ENCODE data around the gene FAM114A2.

Gene FAM114A2

DNA sequence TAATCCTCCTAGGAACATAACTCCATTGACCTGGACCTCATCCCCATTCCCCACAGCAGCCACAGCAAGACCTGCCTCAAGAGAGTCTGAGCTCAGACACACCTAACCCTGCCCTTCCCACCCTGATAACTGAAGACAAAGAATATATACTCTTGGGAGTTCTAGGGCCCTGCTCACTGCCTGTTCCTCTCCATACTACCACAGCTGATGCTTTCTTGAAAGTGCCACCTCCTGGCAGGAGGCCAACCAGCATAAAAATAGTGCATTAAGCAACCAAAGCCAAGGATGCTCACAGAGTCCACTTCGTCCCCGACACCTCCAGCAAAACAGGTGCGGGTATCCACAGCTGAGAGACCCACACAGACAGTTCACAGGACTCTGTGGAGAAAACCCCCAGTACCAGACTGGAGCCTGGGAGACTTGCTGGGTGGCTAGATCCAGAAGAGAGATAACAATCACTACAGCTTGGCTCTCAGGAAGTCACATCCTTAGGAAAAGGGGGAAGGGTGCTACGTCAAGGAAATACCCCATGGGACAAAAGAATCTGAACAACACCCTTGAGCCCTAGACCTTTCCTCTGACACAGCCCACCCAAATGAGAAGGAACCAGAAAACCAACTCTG, 23.5 kb downstream of the FAM114A2 start:
- DNase-seq (ENCODE audit: low spot score): no peak
- in situ Hi-C loops (cut with MboI; ENCODE audit: low pct_unique_long_range_greater_than_20kb, low sequenced_read_pairs, unreplicated experiment): no loop called here
- TF ChIP-seq, protein P1, sequence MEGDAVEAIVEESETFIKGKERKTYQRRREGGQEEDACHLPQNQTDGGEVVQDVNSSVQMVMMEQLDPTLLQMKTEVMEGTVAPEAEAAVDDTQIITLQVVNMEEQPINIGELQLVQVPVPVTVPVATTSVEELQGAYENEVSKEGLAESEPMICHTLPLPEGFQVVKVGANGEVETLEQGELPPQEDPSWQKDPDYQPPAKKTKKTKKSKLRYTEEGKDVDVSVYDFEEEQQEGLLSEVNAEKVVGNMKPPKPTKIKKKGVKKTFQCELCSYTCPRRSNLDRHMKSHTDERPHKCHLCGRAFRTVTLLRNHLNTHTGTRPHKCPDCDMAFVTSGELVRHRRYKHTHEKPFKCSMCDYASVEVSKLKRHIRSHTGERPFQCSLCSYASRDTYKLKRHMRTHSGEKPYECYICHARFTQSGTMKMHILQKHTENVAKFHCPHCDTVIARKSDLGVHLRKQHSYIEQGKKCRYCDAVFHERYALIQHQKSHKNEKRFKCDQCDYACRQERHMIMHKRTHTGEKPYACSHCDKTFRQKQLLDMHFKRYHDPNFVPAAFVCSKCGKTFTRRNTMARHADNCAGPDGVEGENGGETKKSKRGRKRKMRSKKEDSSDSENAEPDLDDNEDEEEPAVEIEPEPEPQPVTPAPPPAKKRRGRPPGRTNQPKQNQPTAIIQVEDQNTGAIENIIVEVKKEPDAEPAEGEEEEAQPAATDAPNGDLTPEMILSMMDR (IDR thresholded peaks at IDR 0.05; ENCODE audit: extremely low read depth, insufficient read depth, missing control alignments): no peak

DNA sequence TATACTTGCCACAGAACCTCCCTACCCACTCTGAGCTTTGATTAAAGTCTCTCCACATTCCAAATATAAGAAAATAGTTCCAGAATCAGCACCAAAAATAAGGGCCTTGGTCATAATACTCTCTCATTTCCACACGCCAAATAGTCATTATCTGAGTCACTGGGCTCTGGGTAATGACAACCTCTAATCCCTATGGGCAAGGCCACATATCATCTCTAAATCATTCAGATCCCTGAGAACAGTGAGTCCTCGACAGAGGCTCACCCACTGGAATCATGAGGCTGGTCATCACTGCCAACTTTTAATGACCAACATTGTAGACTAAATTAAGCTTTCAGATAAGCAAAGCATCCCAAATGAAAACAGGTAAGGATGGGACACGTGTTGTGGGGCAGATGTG, 28.1 kb downstream of the FAM114A2 start:
- TF ChIP-seq, protein P1 (IDR thresholded peaks at IDR 0.05; ENCODE audit: extremely low read depth, insufficient read depth, missing control alignments): no peak
- no peak for DNase-seq (ENCODE audit: low spot score)
- in situ Hi-C loops (cut with MboI; ENCODE audit: low pct_unique_long_range_greater_than_20kb, low sequenced_read_pairs, unreplicated experiment): no loop called here

DNA sequence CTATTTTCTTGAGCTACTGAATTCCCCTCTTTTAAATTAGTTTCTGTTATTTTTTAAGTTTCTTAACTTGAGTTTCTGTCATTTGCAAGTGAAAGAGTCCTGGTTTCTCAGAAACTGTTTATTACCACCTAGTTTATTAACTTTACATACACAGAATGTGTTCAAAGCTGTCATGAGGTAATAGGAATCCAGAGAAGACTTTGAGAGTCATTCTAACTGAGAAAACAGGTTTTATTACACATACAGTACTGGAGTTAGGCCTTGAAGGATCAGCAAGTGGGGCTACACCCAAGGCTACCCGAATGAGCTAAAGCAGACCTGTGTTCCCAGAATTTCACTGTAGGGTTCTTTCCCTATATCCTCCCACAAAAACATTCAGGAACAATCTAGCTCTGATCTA, 33.1 kb downstream of the FAM114A2 start:
- DNase-seq (ENCODE audit: low spot score): no peak
- in situ Hi-C loops (cut with MboI; ENCODE audit: low pct_unique_long_range_greater_than_20kb, low sequenced_read_pairs, unreplicated experiment): no loop called here
- TF ChIP-seq, protein P1 (IDR thresholded peaks at IDR 0.05; ENCODE audit: extremely low read depth, insufficient read depth, missing control alignments): no peak

DNA sequence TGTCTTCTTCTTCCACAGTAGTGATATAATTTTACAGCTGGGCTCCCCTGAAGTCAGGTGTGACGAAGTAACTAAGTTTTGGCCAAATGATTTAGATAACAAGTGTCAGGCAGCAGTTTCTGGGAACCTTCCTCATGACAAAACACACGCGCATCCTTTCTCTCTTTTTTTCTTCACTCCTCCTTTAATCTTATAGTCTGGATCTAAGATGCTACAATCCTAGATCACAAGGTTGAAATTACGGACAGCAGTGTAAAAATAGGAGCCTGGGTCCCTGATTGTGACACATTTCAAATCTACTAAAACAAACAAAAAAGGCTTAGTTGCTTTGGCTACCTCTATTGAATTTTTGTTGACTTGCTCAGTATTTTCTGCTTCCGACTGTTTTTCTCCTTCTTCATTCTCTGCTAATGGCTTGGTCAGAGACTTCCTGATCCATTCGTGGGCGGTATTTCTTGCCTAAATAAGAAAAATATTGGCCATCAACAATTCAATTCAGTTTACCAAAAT, 36.1 kb downstream of the FAM114A2 start:
- in situ Hi-C loops (cut with MboI; ENCODE audit: low pct_unique_long_range_greater_than_20kb, low sequenced_read_pairs, unreplicated experiment): no loop called here
- TF ChIP-seq, protein P1 (IDR thresholded peaks at IDR 0.05; ENCODE audit: extremely low read depth, insufficient read depth, missing control alignments): no peak
- no peak for DNase-seq (ENCODE audit: low spot score)

DNA sequence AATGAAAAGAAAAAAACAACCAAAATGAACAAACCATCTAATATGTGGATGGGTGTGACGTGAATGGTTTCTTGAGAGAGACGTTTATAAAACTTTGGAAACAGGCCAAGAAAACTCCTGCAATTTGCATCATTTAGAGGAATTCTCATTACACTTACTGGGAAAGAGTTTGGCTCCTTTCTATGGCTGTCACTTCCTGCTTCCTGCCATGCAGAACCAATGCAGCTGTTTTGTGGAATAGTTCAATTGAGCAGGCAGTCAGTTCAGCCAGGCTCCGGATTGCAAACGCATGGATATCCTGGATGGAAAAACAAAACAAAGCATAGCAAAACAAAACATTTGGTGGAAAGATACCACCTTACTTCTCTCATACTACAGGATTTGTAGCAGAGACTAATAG, 36.6 kb downstream of the FAM114A2 start:
- DNase-seq (ENCODE audit: low spot score): no peak
- in situ Hi-C loops (cut with MboI; ENCODE audit: low pct_unique_long_range_greater_than_20kb, low sequenced_read_pairs, unreplicated experiment): no loop called here
- TF ChIP-seq, protein P1 (IDR thresholded peaks at IDR 0.05; ENCODE audit: extremely low read depth, insufficient read depth, missing control alignments): no peak

DNA sequence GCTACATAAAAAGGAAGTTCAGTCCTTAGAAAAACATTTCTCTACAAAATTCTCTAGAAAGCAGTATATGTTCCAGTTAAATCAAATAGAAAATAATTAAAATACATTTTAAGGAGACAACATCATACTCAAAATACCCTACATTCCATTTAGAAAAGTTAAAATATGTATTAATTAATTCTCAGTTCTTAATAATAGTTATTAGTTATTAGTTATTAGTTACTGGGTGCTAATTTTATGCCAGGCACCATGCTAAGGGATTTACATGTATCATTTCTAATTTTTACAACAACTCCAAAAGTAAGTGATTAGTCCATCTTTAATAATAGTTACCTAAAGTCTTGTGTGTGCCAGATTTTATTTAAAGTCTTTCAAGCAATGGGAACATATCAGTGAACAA, 38.0 kb downstream of the FAM114A2 start:
- no peak for DNase-seq (ENCODE audit: low spot score)
- in situ Hi-C loops (cut with MboI; ENCODE audit: low pct_unique_long_range_greater_than_20kb, low sequenced_read_pairs, unreplicated experiment): no loop called here
- TF ChIP-seq, protein P1 (IDR thresholded peaks at IDR 0.05; ENCODE audit: extremely low read depth, insufficient read depth, missing control alignments): no peak

Data from GM13977 (cell line).